RWPE2 (cell line): ENCODE data around the gene CDKL2.
"Not testable (repeated sequence)": the region's sequence is repeated elsewhere in the genome, so short reads cannot be mapped to it uniquely, and the experiment has no call there.

Experiments
- ATAC-seq: fragments of 200-7000 bp; cut with Tn5 transposase; 3 replicates; pipeline ENCODE4 v1.9.1; 2021; ENCODE audit warnings: low read depth
- DNase-seq: peaks from one replicate; pipeline ENCODE4 v3.0.0-alpha.2; 2020; ENCODE audit warnings: low spot score
- H3K27ac ChIP-seq: fragments of 450-650 bp; 2 replicates; pipeline ENCODE4 v1.5.1; 2017; ENCODE audit warnings: mild to moderate bottlenecking; ENCODE audit not compliant: poor library complexity, severe bottlenecking
- H3K27me3 ChIP-seq: fragments of 250-450 bp; sonication (Bioruptor Pico); 2 replicates; pipeline ENCODE4 v1.5.1; 2021; ENCODE audit warnings: mild to moderate bottlenecking, moderate library complexity; ENCODE audit not compliant: insufficient read depth, poor library complexity, severe bottlenecking
- H3K36me3 ChIP-seq: fragments of 250-450 bp; sonication (Bioruptor Pico); 2 replicates; pipeline ENCODE4 v1.5.1; 2020; ENCODE audit warnings: low read depth, mild to moderate bottlenecking, moderate library complexity
- H3K4me1 ChIP-seq: fragments of 250-450 bp; sonication (Bioruptor Pico); 2 replicates; pipeline ENCODE4 v1.5.1; 2021; ENCODE audit warnings: mild to moderate bottlenecking, moderate library complexity; ENCODE audit not compliant: insufficient read depth, poor library complexity, severe bottlenecking
- H3K4me3 ChIP-seq: fragments of 250-450 bp; sonication (Bioruptor Pico); 2 replicates; pipeline ENCODE4 v1.5.1; 2021; ENCODE audit warnings: mild to moderate bottlenecking, moderate library complexity; ENCODE audit not compliant: severe bottlenecking
- H3K9me3 ChIP-seq: fragments of 250-450 bp; sonication (Bioruptor Pico); 2 replicates; pipeline ENCODE4 v1.5.1; 2021; ENCODE audit warnings: mild to moderate bottlenecking, moderate library complexity; ENCODE audit not compliant: severe bottlenecking
- TF ChIP-seq, protein P1 (sequence below): fragments of 450-650 bp; IDR thresholded peaks from one replicate; pipeline ENCODE4 v1.5.1; 2017; ENCODE audit warnings: mild to moderate bottlenecking, moderate library complexity; ENCODE audit not compliant: poor library complexity, severe bottlenecking

CDKL2 gene

GRCh38 chr4:75666299-75666698 lies 36.0 kb upstream of the CDKL2 start:
- TF ChIP-seq, protein P1, sequence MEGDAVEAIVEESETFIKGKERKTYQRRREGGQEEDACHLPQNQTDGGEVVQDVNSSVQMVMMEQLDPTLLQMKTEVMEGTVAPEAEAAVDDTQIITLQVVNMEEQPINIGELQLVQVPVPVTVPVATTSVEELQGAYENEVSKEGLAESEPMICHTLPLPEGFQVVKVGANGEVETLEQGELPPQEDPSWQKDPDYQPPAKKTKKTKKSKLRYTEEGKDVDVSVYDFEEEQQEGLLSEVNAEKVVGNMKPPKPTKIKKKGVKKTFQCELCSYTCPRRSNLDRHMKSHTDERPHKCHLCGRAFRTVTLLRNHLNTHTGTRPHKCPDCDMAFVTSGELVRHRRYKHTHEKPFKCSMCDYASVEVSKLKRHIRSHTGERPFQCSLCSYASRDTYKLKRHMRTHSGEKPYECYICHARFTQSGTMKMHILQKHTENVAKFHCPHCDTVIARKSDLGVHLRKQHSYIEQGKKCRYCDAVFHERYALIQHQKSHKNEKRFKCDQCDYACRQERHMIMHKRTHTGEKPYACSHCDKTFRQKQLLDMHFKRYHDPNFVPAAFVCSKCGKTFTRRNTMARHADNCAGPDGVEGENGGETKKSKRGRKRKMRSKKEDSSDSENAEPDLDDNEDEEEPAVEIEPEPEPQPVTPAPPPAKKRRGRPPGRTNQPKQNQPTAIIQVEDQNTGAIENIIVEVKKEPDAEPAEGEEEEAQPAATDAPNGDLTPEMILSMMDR, result no peak
- Histone ChIP-seq H3K27ac (no peak overlapping the region), H3K36me3 (peaks cover 18% of the 10 kb centered on the region), H3K9me3 (peaks cover 2% of the 10 kb centered on the region), H3K4me3 (no peak overlapping the region), H3K27me3 (no peaks in the 10 kb centered on the region), H3K4me1 (peaks cover 12% of the 10 kb centered on the region)
- ATAC-seq (no peak), DNase-seq (no peak)

DNA sequence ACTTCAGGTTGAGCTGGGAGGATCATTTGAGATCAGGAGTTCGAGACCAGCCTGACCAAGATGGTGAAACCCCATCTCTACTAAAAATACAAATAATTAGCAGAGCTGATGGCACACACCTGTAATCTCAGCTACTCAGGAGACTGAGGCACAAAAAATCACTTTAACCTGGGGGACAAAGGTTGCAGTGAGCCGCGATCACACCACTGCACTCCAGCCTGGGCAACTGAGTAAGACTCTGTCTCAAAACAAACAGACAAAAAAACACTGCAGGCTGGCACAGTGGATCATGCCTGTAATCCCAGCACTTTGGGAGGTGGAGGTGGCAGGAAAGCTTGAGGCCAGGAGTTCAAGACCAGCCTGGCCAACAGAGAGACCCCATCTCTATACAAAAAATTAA lies 34.3 kb upstream of the CDKL2 start:
- not testable (repeated sequence) for DNase-seq, ATAC-seq, H3K9me3 ChIP-seq, H3K4me3 ChIP-seq, H3K27me3 ChIP-seq, H3K27ac ChIP-seq
- Histone ChIP-seq H3K36me3 (peaks cover 24% of the 10 kb centered on the region), H3K4me1 (peaks cover 15% of the 10 kb centered on the region)

DNA sequence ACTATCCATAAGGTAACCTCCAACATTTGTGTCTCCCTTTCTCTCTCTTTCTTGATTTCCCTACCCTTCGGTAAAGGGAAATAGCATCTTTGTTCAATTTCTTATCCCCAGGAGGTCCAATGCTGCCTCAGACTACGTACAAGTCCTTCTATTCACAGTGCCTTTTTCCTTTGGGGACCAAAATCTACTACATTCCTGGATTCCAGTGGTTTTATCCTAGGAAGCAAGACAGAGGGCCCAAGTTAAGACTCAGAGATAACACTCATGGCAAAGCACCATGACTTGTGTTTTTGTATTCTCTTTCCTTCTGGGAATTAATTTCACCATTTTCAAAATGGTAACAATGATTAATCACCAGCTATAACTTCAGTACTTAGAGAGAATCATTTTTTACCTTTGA lies 32.3 kb upstream of the CDKL2 start:
- TF ChIP-seq, protein P1, result no peak
- no peak overlapping the region for H3K4me3 ChIP-seq
- peaks cover 25% of the 10 kb centered on the region for H3K4me1 ChIP-seq
- DNase-seq (no peak), ATAC-seq (no peak)
- peaks cover 44% of the 10 kb centered on the region for H3K36me3 ChIP-seq
- H3K9me3 ChIP-seq, result peaks cover 2% of the 10 kb centered on the region
- H3K27ac ChIP-seq, result no peak overlapping the region
- H3K27me3 ChIP-seq, result peaks cover 2% of the 10 kb centered on the region

GRCh38 chr4:75660491-75660890 lies 30.2 kb upstream of the CDKL2 start:
- Histone ChIP-seq H3K36me3 (peaks cover 65% of the 10 kb centered on the region), H3K27me3 (peaks cover 2% of the 10 kb centered on the region), H3K4me1 (peaks cover 23% of the 10 kb centered on the region), H3K9me3 (no peaks in the 10 kb centered on the region), H3K4me3 (no peak overlapping the region), H3K27ac (no peak overlapping the region)
- DNase-seq, result no peak
- no peak for ATAC-seq
- TF ChIP-seq, protein P1, result no peak

DNA sequence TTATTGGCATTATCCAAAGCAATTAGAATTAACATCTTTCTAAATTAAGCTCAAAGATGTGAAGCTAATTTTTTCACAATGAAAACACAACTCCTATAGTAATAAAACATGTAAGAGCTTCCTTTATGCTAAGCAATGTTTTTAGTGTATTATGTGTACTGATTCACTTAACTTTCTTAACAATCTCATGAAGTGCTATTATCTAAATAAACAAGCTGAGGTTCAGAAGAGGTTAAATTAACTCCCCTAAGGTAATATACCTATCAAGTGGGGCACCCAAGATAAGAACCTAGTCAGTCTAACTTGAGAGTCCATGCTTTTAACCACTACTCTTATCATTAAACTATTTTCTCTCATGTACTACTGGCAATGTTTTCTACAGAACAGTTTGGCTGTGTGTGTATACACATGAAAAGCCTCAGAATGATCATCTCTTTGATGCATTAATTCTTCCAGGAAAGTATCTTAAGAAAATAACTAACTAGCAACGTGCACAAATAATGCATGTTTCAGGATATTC lies 29.2 kb upstream of the CDKL2 start:
- Histone ChIP-seq H3K27ac (peak overlapping the region; percentile 32), H3K27me3 (peaks cover 2% of the 10 kb centered on the region), H3K4me1 (peaks cover 23% of the 10 kb centered on the region), H3K36me3 (peaks cover 75% of the 10 kb centered on the region), H3K4me3 (no peak overlapping the region), H3K9me3 (no peaks in the 10 kb centered on the region)
- TF ChIP-seq, protein P1, result no peak
- no peak for DNase-seq
- no peak for ATAC-seq
